ENCODE results near the gene OR4D9. TPM values are rescaled to one million over a fixed set of nuclear protein-coding genes. Genes with fewer than 3 reads are reported as not detected.
A peak's percentile ranks its signal among the peaks of the same experiment; 100 is the strongest.
"Not testable (repeated sequence)": the region's sequence is repeated elsewhere in the genome, so short reads cannot be mapped to it uniquely, and the experiment has no call there.

The OR4D9 gene
- total RNA-seq, 4 donors from 2014 or later: not detected

DNA sequence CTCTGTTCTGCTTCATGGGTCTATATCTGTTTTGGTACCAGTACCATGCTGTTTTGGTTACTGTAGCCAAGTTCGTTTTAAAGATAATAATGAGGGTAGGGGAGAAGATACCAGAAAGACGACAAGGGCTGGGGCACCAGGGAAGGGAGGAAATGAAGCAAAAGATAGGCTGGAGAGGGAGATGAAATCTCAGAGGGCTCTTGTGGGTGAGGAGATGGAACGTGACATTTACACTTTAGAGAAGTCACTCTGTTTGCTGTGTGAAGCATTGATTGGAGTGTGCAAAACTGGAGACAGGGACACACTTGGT, 33.5 kb downstream of the OR4D9 start:
- no peak for DNase-seq

DNA sequence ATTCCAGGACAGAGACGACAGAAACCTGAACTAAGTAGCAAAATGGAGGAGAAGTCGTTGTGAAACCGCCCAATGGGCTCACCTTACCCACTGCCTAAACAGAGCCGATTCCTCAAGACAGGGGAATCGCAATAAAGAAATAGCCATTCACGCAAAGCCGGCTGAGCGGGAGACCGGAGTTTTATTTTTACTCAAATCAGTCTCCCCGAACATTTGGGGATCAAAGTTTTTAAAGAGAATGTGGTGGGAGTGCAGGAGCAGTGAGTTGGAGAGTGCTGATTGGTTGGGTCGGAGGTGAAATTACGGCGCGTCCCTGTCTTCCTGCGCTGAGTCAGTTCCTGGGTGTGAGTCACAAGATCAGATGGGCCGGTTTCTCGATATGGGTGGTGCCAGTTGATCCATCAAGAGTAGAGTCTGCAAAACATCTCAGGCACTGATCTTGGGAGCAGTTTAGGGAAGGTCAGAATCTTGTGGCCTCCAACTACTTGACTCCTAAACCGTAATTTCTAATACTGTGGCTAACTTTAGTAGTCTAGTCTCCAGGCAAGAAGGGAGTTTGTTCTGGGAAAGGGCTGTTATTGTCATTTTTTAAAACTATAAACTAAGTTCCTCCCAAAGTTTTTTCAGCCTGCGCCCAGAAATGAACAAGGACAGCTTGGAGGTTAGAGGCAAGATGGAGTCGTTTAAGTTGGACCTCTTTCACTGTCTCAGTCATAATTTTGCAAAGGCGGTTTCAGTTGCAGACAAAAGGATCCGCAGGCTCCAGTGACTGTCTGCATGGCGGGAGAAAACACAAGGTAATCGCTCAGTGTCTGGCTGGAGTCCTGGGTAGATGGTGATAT, 34.1 kb downstream of the OR4D9 start:
- H3K4me3 ChIP-seq (replicated peaks in 1 of 3): no peak overlapping the region
- H3K27ac ChIP-seq: no peak overlapping the region
- H3K36me3 ChIP-seq: no peaks in the 10 kb centered on the region
- DNase-seq: no peak
- no peaks in the 10 kb centered on the region for H3K27me3 ChIP-seq
- TF ChIP-seq POLR2A (IDR thresholded peaks at IDR 0.05) (no peak), CTCF (IDR thresholded peaks at IDR 0.05) (no peak)
- 91 to 93% methylated on average over 24 of the region's 24 CpGs for WGBS, 2 donors
- no peaks in the 10 kb centered on the region for H3K9me3 ChIP-seq
- intact Hi-C loops (cut with DNase I): no loop called here
- H3K4me1 ChIP-seq: peaks cover 0 to 5% of the 10 kb centered on the region in 2 donors

More for the DNA sequence above, 33.5 kb downstream of the OR4D9 start:
- Histone ChIP-seq H3K27ac (no peak overlapping the region), H3K4me1 (peaks cover 0 to 5% of the 10 kb centered on the region in 2 donors), H3K9me3 (no peaks in the 10 kb centered on the region), H3K36me3 (no peaks in the 10 kb centered on the region), H3K4me3 (replicated peaks in 1 of 3) (no peak overlapping the region), H3K27me3 (no peaks in the 10 kb centered on the region)
- TF ChIP-seq CTCF (IDR thresholded peaks at IDR 0.05) (no peak), POLR2A (IDR thresholded peaks at IDR 0.05) (no peak)
- intact Hi-C loops (cut with DNase I): no loop called here
- 79 to 87% methylated on average over 3 of the region's 3 CpGs for WGBS, 2 donors

- H3K4me3 ChIP-seq (replicated peaks in 1 of 3); H3K36me3 ChIP-seq; H3K4me1 ChIP-seq; H3K27me3 ChIP-seq; H3K27ac ChIP-seq; intact Hi-C loops (cut with DNase I); DNase-seq; H3K9me3 ChIP-seq: not testable (repeated sequence)
- WGBS, 2 donors: 93% methylated on average over 5 of the region's 5 CpGs
Observed at GRCh38 chr11:59547605-59548308, 36.4 kb downstream of the OR4D9 start.

GRCh38 chr11:59548309-59548656, 36.9 kb downstream of the OR4D9 start:
- DNase-seq: no peak
- H3K9me3 ChIP-seq: no peaks in the 10 kb centered on the region
- H3K27me3 ChIP-seq: no peaks in the 10 kb centered on the region
- TF ChIP-seq POLR2A (IDR thresholded peaks at IDR 0.05) (no peak), CTCF (IDR thresholded peaks at IDR 0.05) (no peak)
- no peaks in the 10 kb centered on the region for H3K36me3 ChIP-seq
- WGBS, 2 donors: 97 to 98% methylated on average over 5 of the region's 5 CpGs
- H3K4me1 ChIP-seq: peaks cover 0 to 5% of the 10 kb centered on the region in 2 donors
- intact Hi-C loops (cut with DNase I): no loop called here
- H3K4me3 ChIP-seq (replicated peaks in 1 of 3): no peak overlapping the region
- no peak overlapping the region for H3K27ac ChIP-seq

DNA sequence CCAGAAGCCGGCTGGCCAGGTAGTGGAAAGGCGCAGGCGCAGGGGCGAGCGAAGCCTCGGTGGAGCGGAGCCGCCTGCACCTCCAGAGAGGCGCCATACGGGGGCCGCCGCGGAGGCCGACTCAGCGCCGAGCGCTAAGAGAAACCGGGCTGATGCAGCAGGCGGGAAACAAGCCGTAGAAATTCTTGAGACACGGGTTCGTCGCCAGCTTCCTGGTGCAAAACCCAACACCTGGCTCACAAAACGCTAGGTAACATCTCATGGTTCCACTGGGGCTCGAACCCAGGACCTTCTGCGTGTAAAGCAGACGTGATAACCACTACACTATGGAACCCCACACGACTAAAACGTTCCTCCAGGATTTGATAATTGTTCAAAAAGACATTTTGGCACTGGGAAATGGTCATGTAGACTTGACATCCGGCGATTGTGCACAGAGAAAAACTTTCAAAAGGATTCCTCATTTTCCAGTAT, 39.1 kb downstream of the OR4D9 start:
- no peaks in the 10 kb centered on the region for H3K36me3 ChIP-seq
- H3K9me3 ChIP-seq: no peaks in the 10 kb centered on the region
- intact Hi-C loops (cut with DNase I): loop anchor here (10.0 kb wide), 2 partner anchors 64 to 114 kb away; partner anchors contain the start of genes OSBP and PATL1
- 0 to 10% methylated on average over 24 to 31 of the region's 31 CpGs for WGBS, 2 donors
- peak; percentile 82 to 83 for DNase-seq
- H3K27ac ChIP-seq: peak overlapping the region; percentile 87 to 90 (median 89)
- H3K4me1 ChIP-seq: peaks cover 0 to 5% of the 10 kb centered on the region in 2 donors
- no peaks in the 10 kb centered on the region for H3K27me3 ChIP-seq
- TF ChIP-seq POLR2A (IDR thresholded peaks at IDR 0.05) (no peak), CTCF (IDR thresholded peaks at IDR 0.05) (peak; percentile 9 to 60 (median 56))
- H3K4me3 ChIP-seq (replicated peaks in 1 of 3): peak overlapping the region in 2 of 3 donors; percentile 34 to 69
